Retinal pigment epithelial cell (primary cell): ENCODE results near the gene GET4.

Experiments
- DNase-seq: peaks from one replicate; pipeline ENCODE4 v3.0.0-alpha.2; 2010; ENCODE audit warnings: low read depth
- H3K4me3 ChIP-seq: 2 replicates; pipeline ENCODE4 v1.5.1; 2011; ENCODE audit warnings: mild to moderate bottlenecking, low read length, control low read depth, moderate library complexity
- CTCF ChIP-seq: conservative IDR thresholded peaks from 2 replicates; pipeline ENCODE4 v1.5.1; 2011; ENCODE audit warnings: low read depth, low read length, control low read depth, inconsistent platforms

Gene GET4

GRCh38 chr7:883055-884021 is 7.0 kb downstream of the GET4 start:
- no peak overlapping the region for H3K4me3 ChIP-seq
- DNase-seq, result no peak
- TF ChIP-seq CTCF, result no peak

GRCh38 chr7:884191-885003 is 8.0 kb downstream of the GET4 start:
- TF ChIP-seq CTCF, result no peak
- H3K4me3 ChIP-seq, result no peak overlapping the region
- DNase-seq, result no peak

- no peak overlapping the region for H3K4me3 ChIP-seq
- no peak for DNase-seq
- TF ChIP-seq CTCF, result no peak
These were observed 9.0 kb downstream of the GET4 start for GRCh38 chr7:885261-885892.

DNA sequence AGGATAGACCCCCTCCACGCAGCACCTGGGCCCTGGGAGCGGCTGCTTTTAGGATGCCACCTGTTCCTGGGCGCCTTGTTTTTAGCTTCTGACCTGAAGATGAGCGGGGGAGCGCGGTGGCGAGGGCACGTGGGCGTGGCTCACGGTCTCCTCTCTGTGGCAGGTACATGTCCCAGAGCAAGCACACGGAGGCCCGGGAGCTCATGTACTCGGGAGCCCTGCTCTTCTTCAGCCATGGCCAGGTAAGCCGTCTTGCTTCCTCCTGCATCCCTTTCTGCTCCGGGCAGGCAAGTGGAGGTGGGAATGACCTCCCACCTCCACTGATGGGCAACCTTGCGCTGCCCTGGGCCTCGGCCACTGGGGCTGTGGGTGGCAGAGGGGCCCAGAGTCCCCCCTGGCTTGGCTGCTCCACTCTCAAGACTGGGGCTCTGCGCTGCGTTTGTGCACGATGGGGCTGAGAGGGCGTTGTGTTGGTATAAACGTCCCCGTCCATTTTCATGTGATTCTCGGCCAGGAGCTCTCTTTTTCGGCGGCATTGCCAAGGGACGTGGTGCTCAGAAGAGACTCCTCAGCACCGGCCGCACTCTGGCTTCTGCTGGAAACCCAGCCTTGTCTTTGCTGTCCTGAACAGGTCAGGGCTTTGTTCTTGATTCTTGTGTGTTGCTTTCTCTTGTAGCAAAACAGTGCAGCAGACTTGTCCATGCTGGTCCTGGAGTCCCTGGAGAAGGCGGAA is 9.7 kb downstream of the GET4 start:
- no peak overlapping the region for H3K4me3 ChIP-seq
- TF ChIP-seq CTCF, result no peak
- no peak for DNase-seq

GRCh38 chr7:886626-887487 is 10.5 kb downstream of the GET4 start:
- no peak for DNase-seq
- TF ChIP-seq CTCF, result no peak
- no peak overlapping the region for H3K4me3 ChIP-seq

DNA sequence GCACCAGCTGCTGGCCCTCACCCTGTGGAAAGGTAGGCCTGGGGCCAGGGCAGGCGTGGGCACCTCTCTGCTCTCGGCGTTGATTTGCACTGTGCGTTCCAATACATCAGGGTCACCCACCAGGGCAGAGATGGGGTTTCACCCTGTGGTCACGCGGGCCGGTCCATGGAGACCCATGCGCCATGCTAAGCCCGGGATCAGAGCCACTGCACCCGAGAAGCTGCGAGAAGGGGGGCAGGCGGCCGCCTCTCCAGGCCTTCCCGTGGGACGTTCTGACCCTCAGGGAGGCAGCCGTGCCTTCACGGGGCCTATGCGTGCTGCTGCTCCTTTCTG is 11.1 kb downstream of the GET4 start:
- DNase-seq, result no peak
- H3K4me3 ChIP-seq, result no peak overlapping the region
- TF ChIP-seq CTCF, result no peak
